Measurements from ENCODE around the gene GLT6D1. TPM values are rescaled to one million over a fixed set of nuclear protein-coding genes. Genes with fewer than 3 reads are reported as not detected.

The GLT6D1 gene
- total and polyA plus RNA-seq, 2 of the 13 experiments (the other 11 are each of a cell fraction or from before 2014, with no cell fraction given): not detected

- BruUV-seq (replicated peaks): no TSS peak
- no peak overlapping the region for H3K4me3 ChIP-seq (replicated peaks in 1 of 3; ENCODE audit: insufficient read depth in 1 of 3, low read depth in 2 of 3, low read length in 3 of 3)
- no peaks in the 10 kb centered on the region for H3K4me1 ChIP-seq (ENCODE audit: insufficient read depth, low read length)
- ChIA-PET CTCF (ENCODE audit: low intra/inter-chr PET ratio, low total read pairs) (no interaction called here), POLR2A (no interaction called here)
- no peak for TF ChIP-seq ZNF292 (CRISPR knock-in tag; IDR thresholded peaks at IDR 0.05; ENCODE audit: borderline replicate concordance, low read depth)
- TF ChIP-seq ZSCAN5A (CRISPR knock-in tag; IDR thresholded peaks at IDR 0.05; ENCODE audit: borderline replicate concordance): no peak
- no peak for TF ChIP-seq KLF16 (CRISPR knock-in tag; IDR thresholded peaks at IDR 0.05)
- no peak for TF ChIP-seq THAP8 (CRISPR knock-in tag; IDR thresholded peaks at IDR 0.05; ENCODE audit: borderline replicate concordance)
- TF ChIP-seq HCFC1 (IDR thresholded peaks at IDR 0.05; ENCODE audit: low read depth, low read length): no peak
- no peak for TF ChIP-seq ZNF589 (CRISPR knock-in tag; conservative IDR thresholded peaks at IDR 0.05)
- no peak for TF ChIP-seq ZBTB42 (CRISPR knock-in tag; IDR thresholded peaks at IDR 0.05)
- TF ChIP-seq, protein P1, sequence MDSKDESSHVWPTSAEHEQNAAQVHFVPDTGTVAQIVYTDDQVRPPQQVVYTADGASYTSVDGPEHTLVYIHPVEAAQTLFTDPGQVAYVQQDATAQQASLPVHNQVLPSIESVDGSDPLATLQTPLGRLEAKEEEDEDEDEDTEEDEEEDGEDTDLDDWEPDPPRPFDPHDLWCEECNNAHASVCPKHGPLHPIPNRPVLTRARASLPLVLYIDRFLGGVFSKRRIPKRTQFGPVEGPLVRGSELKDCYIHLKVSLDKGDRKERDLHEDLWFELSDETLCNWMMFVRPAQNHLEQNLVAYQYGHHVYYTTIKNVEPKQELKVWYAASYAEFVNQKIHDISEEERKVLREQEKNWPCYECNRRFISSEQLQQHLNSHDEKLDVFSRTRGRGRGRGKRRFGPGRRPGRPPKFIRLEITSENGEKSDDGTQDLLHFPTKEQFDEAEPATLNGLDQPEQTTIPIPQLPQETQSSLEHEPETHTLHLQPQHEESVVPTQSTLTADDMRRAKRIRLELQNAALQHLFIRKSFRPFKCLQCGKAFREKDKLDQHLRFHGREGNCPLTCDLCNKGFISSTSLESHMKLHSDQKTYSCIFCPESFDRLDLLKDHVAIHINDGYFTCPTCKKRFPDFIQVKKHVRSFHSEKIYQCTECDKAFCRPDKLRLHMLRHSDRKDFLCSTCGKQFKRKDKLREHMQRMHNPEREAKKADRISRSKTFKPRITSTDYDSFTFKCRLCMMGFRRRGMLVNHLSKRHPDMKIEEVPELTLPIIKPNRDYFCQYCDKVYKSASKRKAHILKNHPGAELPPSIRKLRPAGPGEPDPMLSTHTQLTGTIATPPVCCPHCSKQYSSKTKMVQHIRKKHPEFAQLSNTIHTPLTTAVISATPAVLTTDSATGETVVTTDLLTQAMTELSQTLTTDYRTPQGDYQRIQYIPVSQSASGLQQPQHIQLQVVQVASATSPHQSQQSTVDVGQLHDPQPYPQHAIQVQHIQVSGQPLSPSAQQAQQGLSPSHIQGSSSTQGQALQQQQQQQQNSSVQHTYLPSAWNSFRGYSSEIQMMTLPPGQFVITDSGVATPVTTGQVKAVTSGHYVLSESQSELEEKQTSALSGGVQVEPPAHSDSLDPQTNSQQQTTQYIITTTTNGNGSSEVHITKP (CRISPR knock-in tag; IDR thresholded peaks at IDR 0.05; ENCODE audit: low read depth): no peak
- TF ChIP-seq MZF1 (CRISPR knock-in tag; IDR thresholded peaks at IDR 0.05; ENCODE audit: borderline replicate concordance): no peak
- TF ChIP-seq ZNF180 (CRISPR knock-in tag; IDR thresholded peaks at IDR 0.05; ENCODE audit: borderline replicate concordance, low read depth): no peak
- no peak for TF ChIP-seq ZNF782 (CRISPR knock-in tag; IDR thresholded peaks at IDR 0.05; ENCODE audit: borderline replicate concordance)
- TF ChIP-seq, protein P2, sequence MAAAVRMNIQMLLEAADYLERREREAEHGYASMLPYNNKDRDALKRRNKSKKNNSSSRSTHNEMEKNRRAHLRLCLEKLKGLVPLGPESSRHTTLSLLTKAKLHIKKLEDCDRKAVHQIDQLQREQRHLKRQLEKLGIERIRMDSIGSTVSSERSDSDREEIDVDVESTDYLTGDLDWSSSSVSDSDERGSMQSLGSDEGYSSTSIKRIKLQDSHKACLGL (CRISPR knock-in tag; IDR thresholded peaks at IDR 0.05): no peak
- TF ChIP-seq ZNF761 (CRISPR knock-in tag; conservative IDR thresholded peaks at IDR 0.05): no peak
- no peak for TF ChIP-seq ZNF549 (CRISPR knock-in tag; IDR thresholded peaks at IDR 0.05)
- no peak for TF ChIP-seq KAT2B (IDR thresholded peaks at IDR 0.05; ENCODE audit: borderline replicate concordance, low read depth, low read length)
- intact Hi-C loops (cut with micrococcal nuclease; ENCODE audit: unreplicated experiment) (no loop called here), in situ Hi-C loops (cut with HindIII; ENCODE audit: extremely low pct_ligation_motif_present, low pct_unique_long_range_greater_than_20kb) (no loop called here)
- no peaks in the 10 kb centered on the region for H3K79me2 ChIP-seq (ENCODE audit: insufficient read depth, low read length)
- no peak overlapping the region for H3K9ac ChIP-seq (ENCODE audit: insufficient read depth, low read depth, low read length)
- no peaks in the 10 kb centered on the region for H3K9me3 ChIP-seq (ENCODE audit: low read length)
- no peaks in the 10 kb centered on the region for H3K36me3 ChIP-seq (replicated peaks in 1 of 2; ENCODE audit: control insufficient read depth in 1 of 2, insufficient read depth in 2 of 2, low read length in 2 of 2)
- no peak overlapping the region for H3K4me2 ChIP-seq (ENCODE audit: low read depth, low read length)
- FAIRE-seq: no peak
- peaks cover 4 to 46% of the 10 kb centered on the region in 2 experiments; a peak in 3 of 5 replicates for H3K27me3 ChIP-seq (ENCODE audit: control insufficient read depth in 1 of 2, insufficient read depth in 2 of 2, low read length in 2 of 2)
- WGBS (ENCODE audit: low lambda C conversion rate): 6% methylated on average over 9 of the region's 10 CpGs
- no peak for DNase-seq (ENCODE audit: low spot score)
- H3K27ac ChIP-seq (ENCODE audit: extremely low read length, insufficient read depth, low read length): no peak overlapping the region
- H2AFZ ChIP-seq (ENCODE audit: low read length): no peak overlapping the region
- no peak for ATAC-seq
- no peaks in the 10 kb centered on the region for H4K20me1 ChIP-seq (ENCODE audit: insufficient read depth, low read length)
These were observed 59.3 kb downstream of the GLT6D1 start for GRCh38 chr9:135579889-135580660.
